NB4 (cell line): ENCODE data around the gene NXF2B.

Experiments used
- POLR2A ChIP-seq: IDR thresholded peaks from 2 replicates; pipeline ENCODE4 v1.6.1; 2011; ENCODE audit warnings: mild to moderate bottlenecking; ENCODE audit not compliant: insufficient read length; ENCODE audit errors: extremely low read depth
- TF ChIP-seq, protein P1 (sequence below): IDR thresholded peaks from one replicate; pipeline ENCODE4 v1.5.1; 2012; ENCODE audit warnings: low read depth, low read length

GRCh38 chrX:102338162-102338561 is 101.6 kb downstream of the NXF2B start:
- TF ChIP-seq, protein P1, sequence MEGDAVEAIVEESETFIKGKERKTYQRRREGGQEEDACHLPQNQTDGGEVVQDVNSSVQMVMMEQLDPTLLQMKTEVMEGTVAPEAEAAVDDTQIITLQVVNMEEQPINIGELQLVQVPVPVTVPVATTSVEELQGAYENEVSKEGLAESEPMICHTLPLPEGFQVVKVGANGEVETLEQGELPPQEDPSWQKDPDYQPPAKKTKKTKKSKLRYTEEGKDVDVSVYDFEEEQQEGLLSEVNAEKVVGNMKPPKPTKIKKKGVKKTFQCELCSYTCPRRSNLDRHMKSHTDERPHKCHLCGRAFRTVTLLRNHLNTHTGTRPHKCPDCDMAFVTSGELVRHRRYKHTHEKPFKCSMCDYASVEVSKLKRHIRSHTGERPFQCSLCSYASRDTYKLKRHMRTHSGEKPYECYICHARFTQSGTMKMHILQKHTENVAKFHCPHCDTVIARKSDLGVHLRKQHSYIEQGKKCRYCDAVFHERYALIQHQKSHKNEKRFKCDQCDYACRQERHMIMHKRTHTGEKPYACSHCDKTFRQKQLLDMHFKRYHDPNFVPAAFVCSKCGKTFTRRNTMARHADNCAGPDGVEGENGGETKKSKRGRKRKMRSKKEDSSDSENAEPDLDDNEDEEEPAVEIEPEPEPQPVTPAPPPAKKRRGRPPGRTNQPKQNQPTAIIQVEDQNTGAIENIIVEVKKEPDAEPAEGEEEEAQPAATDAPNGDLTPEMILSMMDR = no peak
- TF ChIP-seq POLR2A = no peak
